GM19043 (cell line): ENCODE data around the gene KLB.
"Not testable (repeated sequence)": the region's sequence is repeated elsewhere in the genome, so short reads cannot be mapped to it uniquely, and the experiment has no call there.

Source experiments
- ATAC-seq: cut with Tn5 transposase; IDR thresholded peaks from one replicate; pipeline ENCODE4 v1.9.1; 2021; ENCODE audit warnings: low read depth; ENCODE audit not compliant: unreplicated experiment

KLB gene

DNA sequence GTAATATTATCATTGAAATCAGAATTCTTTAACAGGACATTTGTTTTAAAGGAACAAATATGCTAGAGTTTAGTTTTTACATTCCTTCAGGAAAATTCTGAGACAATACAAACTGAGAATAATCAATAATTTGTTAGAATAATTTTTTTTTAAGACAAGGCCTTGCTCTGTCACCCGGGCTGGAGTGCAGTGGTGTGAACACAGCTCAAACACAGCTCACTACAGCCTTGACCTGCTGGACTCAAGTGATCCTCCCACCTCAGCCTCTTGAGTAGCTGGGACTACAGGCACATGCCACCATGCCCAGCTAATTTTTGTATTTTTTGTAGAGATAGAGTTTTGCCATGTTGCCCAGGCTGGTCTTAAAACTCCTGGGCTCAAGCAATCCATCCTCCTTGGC is 18.6 kb downstream of the KLB start:
- ATAC-seq = not testable (repeated sequence)

GRCh38 chr4:39426728-39427127 is 20.0 kb downstream of the KLB start:
- ATAC-seq = no peak

DNA sequence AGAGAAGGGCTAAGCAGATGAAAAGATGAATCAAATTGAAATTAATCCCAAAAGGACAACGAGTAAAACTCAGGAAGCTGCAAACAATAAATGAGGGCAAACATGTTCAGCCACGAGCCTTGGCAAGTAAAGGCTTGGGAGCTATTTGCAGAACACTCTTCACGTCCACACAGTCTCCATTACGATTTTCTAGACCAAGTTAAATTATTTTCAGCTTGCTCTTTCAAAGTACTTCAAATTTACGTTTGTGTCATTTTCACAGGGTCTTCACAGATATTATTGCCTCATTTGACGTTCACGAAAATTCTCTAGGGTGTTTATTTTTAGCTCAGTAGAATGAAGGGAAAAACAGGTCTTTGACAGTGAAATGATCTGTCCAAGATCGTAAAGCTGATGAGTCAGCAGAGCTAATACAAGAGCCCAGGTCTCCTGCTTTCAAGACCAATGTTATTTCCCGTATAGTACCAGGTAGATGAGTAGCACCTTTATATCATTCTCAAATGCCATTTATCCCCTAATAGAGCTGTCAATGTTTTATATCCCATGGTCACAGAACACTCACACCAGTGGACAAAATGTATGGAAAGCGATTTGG is 20.9 kb downstream of the KLB start:
- ATAC-seq = no peak

DNA sequence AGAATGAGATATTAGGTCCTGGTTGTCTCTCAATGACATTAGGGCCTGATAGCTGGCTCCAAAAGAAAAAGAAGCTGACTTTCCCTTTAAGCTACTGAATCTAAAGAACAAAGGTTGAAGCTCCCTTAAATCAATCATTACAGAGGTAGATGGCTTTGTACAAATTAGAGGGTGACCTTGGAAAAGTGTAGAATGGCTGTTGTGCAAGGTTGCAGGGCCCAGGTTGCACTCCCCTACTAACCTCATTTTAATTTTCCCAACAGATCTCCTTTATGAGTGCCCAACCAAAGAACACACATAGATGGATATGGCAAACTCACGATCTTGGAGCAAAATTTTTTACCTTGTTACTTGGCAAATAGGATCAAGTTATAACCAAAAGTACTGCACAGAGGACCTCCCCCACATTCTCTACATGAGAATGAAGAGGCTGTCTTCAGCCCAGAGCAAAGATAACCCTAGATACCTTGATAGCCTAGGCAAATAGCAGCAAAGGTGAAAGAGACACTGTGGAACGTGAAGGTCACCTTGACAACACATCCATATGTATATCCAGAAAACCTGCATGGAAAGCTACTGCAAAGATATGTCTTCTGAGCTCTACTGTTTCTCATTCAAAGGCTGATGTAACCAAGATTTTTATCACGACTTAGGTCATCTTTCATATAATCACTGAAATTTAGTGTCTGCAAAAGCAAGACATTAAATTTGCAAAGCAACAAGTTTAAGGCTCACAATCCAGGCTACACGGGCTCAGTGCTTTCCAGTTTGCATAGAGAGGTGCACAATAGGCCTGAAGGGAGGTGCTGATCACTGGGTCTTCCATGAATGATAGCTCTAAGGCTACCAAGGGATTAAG is 23.0 kb downstream of the KLB start:
- no peak for ATAC-seq

DNA sequence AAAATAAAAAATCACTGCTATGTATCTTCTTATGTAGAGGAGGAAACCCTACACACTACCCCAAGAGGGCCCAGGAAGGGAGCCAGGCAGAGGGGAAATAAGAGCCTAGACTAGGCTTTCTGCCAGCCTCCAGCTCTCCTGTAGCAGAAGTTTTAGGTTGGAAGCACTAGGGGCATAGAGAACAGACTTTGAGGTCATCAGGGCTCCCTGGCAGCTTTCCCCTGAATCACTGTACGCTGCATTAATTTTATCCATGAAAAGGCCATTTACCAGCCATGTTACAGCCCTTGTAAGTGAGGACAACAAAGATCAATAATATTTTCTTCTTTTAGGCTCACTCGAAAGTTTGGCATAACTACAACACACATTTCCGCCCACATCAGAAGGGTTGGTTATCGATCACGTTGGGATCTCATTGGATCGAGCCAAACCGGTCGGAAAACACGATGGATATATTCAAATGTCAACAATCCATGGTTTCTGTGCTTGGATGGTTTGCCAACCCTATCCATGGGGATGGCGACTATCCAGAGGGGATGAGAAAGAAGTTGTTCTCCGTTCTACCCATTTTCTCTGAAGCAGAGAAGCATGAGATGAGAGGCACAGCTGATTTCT is 27.3 kb downstream of the KLB start:
- ATAC-seq = no peak

- no peak for ATAC-seq
These were observed 29.2 kb downstream of the KLB start for GRCh38 chr4:39435659-39436563.

- ATAC-seq = no peak
These were observed 34.9 kb downstream of the KLB start for GRCh38 chr4:39441593-39441992.

- no peak for ATAC-seq
These were observed 36.3 kb downstream of the KLB start for GRCh38 chr4:39442998-39443397.

DNA sequence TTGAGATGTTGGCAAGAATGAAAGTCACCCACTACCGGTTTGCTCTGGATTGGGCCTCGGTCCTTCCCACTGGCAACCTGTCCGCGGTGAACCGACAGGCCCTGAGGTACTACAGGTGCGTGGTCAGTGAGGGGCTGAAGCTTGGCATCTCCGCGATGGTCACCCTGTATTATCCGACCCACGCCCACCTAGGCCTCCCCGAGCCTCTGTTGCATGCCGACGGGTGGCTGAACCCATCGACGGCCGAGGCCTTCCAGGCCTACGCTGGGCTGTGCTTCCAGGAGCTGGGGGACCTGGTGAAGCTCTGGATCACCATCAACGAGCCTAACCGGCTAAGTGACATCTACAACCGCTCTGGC is 39.7 kb downstream of the KLB start:
- ATAC-seq = no peak

GRCh38 chr4:39446842-39447573 is 40.3 kb downstream of the KLB start:
- peak; percentile 83 for ATAC-seq

DNA sequence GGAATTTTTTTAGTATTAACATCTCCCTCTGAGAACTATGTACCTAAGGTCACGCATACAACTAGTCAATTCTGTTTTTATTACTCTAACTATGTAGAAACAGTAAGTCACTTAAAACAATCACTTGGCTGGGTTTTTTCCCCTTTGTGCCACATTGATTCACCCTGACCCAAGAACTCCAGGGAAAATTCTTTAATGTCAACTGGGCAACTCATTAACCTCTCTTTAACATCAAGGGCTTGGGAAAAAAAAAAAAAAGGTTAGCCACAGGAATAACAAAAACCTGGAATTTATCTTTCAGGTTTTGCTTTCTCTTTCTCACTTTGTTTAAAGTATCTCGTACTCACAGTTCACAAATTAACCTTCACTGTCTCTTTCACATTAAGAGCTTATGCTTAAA is 43.9 kb downstream of the KLB start:
- ATAC-seq = no peak

DNA sequence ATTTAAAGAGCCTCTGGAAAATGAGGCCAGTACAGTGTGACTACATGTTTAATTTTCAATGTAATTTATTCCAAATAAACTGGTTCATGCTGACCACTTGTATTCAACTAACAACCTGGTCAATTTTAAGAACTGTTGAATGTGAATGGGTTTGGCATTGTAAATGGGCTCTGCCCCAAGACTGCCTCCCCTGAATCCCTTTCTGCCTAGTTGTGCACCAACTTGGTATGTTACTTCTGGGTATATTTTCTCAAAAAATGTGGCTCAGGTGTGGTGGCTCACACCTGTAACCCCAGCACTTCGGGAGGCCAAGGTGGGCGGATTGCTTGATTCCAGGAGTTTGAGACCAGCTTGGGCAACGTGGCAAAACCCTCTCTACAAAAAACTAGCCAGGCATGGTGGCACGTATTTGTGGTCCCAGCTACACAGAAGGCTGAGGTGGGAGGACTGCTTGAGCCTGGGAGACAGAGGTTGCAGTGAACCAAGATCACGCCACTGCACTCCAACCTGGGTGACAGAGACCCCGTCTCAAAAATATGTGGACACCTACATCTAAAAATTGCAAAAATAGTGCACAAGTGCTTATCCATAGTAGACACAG is 44.8 kb downstream of the KLB start:
- ATAC-seq = no peak

DNA sequence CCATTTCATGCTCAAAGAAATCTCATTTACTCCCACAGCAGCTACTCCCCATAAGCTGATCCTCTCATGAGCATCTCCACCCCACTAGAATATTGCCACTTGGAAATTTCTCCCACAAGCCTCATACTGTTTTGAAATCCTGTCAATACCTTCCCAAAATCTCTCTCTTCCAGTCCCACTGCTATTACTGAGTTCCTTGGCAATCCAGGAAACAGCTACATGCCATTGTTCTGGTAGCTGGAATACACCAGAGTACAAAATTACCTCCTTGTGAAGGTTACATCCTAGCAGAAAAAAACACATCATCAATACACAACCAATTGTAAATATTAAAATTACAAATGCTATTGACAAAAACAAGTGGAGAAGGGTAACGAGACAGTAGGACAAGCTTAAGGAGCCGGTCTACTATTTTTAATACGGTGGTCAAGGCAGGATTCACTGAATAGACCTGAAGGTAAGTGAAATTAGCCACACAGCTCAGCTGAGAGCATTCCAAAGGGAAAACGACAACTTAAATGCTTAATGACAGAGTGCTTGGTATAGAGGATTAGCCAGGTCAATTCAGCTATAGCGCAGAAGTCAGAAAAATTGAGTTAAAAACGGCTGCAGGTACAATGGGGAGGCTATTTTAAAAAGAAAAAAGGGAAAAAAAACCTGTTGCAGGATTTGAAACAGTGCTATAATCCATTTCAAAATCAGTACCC is 45.6 kb downstream of the KLB start:
- no peak for ATAC-seq

- no peak for ATAC-seq
These were observed 46.3 kb downstream of the KLB start for GRCh38 chr4:39452860-39453587.

DNA sequence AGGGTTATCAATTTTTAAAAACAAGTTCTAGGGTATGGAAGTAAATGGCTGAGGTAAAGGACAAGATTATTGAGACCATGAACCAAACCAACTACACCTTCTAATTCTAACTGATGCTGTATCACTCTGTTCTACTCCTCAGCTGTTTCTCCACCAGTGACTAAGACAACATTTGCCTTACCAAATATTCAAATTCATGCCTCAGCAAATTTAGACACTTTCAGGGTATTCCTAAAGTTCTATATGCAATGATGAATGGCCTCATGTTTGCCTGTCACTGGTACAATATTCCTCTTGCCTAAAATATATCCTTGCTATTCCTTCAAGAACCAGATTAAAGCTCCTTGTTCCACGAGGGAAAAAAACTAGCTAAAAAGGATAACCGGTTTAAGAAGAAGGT is 47.0 kb downstream of the KLB start:
- ATAC-seq = no peak

GRCh38 chr4:39455486-39455885 is 48.8 kb downstream of the KLB start:
- no peak for ATAC-seq

DNA sequence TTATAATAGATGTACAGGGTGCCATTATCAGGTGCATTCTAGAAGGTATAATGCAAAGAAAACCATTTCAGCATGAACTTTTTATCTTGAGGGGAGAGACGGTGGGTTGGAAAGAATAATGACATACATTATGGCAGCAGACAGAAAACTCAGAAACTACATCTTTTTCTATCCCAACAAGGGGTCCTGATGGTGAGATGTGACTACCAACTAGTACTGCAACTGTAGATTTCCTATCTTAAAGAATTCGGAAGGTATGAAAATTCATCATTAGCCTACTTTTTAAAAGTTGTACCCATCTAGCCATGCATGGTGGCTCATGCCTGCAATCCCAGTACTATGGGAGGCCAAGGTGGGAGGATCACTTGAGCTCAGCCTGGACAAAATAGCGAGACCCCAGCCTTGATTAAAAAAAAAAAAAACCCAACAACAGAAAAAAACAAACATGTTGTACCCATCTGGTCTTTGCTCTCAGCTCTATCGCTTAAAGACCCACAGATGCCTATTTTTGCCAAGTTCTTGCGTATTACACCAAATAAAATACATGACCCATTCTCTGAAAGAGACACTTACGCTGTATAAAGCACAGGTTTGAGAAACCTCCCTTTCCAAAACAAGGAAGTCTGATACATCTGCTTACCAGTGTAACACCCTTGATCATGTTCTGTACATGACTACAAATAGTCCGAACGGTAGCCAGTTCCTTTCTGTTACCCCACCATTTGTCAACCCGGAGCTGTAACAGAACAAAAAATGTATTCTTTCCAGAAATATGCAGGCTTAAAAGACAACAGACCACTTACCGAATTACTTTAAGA is 50.4 kb downstream of the KLB start:
- ATAC-seq = no peak

DNA sequence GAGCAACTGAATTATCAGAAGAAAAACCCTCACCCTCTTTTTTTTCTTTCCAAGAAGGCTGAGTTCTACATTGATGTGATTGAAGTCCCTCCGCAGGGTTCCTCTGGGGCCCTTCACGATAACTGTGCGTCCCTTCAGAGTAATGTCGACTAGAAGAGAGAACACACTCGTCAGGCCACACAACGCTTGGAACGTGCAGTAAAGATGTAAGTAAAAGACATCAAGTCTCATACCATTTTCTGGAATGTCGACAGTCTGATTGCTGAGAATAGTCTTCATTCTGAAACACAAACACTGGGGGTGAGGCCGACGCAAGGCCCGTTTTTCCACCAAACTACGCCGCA is 51.4 kb downstream of the KLB start:
- ATAC-seq = not testable (repeated sequence)
